K562 (cell line): ENCODE results near the gene MGST2. TPM values are rescaled to one million over a fixed set of nuclear protein-coding genes. Genes with fewer than 3 reads are reported as not detected.

Source experiments
- ATAC-seq: fragments of 200-7000 bp; cut with Tn5 transposase; 3 replicates; pipeline ENCODE4 v1.9.1; 2020; ENCODE audit warnings: moderate library complexity
- BruUV-seq: library from RNA; stranded (reverse); fragments of 400-500 nt; replicated peaks from 2 replicates; lab custom pipeline; 2021; lab: Mats Ljungman, UMichigan
- CTCF ChIA-PET: fragments of 300-600 bp; formaldehyde crosslinking; extraction: SDS; loops from one replicate; lab custom pipeline; 2021; ENCODE audit warnings: low intra/inter-chr PET ratio; lab: Yijun Ruan, JAX
- POLR2A ChIA-PET: fragments of 300-600, 350-650 bp; sonication (Branson Sonifier 250); formaldehyde crosslinking; extraction: SDS; loops from one replicate; lab custom pipeline; 2021; ENCODE audit warnings: antibody characterized with exemption, inconsistent platforms; lab: Yijun Ruan, JAX
- DNase-seq, 4 experiments: peaks; one replicate each; pipeline versions ENCODE4 v3.0.0 to v3.0.0-alpha.2; 2011 to 2018; ENCODE audit warnings: low spot score in 3 of 4, mixed read lengths in 3 of 4; ENCODE audit errors: extremely low read depth in 1 of 4
- FAIRE-seq: peaks from 2 replicates; lab custom pipeline; 2011; peaks lifted over from hg19 to GRCh38; lab: Jason Lieb, UNC
- H2AFZ ChIP-seq: 2 replicates; pipeline ENCODE4 v1.6.0; 2011; ENCODE audit warnings: low read depth, low read length, control low read depth, inconsistent platforms
- H3K27ac ChIP-seq: fragments of 200-600 bp; 3 replicates; pipeline ENCODE4 v1.8.0; 2011; ENCODE audit warnings: low read depth, mild to moderate bottlenecking, control low read depth, inconsistent platforms, low read length, moderate library complexity, mixed read lengths; ENCODE audit errors: extremely low read depth
- H3K27me3 ChIP-seq, 2 experiments: fragments of 300-600 bp in 1 of 2; 2 replicates in 1 of 2; 3 replicates in 1 of 2; pipeline versions ENCODE4 v1.6.0 to v1.8.0; 2011; ENCODE audit warnings: inconsistent platforms in 2 of 2, low read length in 2 of 2, mild to moderate bottlenecking in 1 of 2, mixed read lengths in 1 of 2, moderate library complexity in 1 of 2; ENCODE audit not compliant: control insufficient read depth in 2 of 2, insufficient read depth in 2 of 2
- H3K36me3 ChIP-seq: fragments of 300-600 bp; 3 replicates; pipeline ENCODE4 v1.8.0; 2011; ENCODE audit warnings: mild to moderate bottlenecking, low read length, inconsistent platforms; ENCODE audit not compliant: control insufficient read depth, insufficient read depth
- H3K4me1 ChIP-seq, 2 experiments: fragments of 200-600 bp in 1 of 2; replicated peaks in 1 of 2; 2 replicates in 1 of 2; 3 replicates in 1 of 2; pipeline versions ENCODE4 v1.5.1 to v1.8.0; 2011; ENCODE audit warnings: inconsistent platforms in 2 of 2, low read length in 2 of 2, mild to moderate bottlenecking in 1 of 2, mixed read lengths in 1 of 2, moderate library complexity in 1 of 2; ENCODE audit not compliant: control insufficient read depth in 2 of 2, insufficient read depth in 2 of 2
- H3K4me2 ChIP-seq: 2 replicates; pipeline ENCODE4 v1.6.1; 2011; ENCODE audit warnings: low read length, control low read depth, inconsistent platforms, mixed read lengths; ENCODE audit not compliant: insufficient read depth
- H3K4me3 ChIP-seq: fragments of 200-600 bp; sonication (generic), shearing (Covaris generic); 2 replicates; pipeline ENCODE4 v1.5.1; 2016; ENCODE audit warnings: control low read depth, inconsistent platforms
- H3K79me2 ChIP-seq: fragments of 200-600 bp; 3 replicates; pipeline ENCODE4 v1.8.0; 2011; ENCODE audit warnings: low read length, inconsistent platforms; ENCODE audit not compliant: control insufficient read depth, insufficient read depth
- H3K9ac ChIP-seq, 2 experiments: 2 replicates each; pipeline versions ENCODE4 v1.6.0 to v1.6.1; 2011; ENCODE audit warnings: low read depth in 2 of 2, low read length in 2 of 2, control low read depth in 1 of 2, inconsistent platforms in 1 of 2, mild to moderate bottlenecking in 1 of 2, mixed read lengths in 1 of 2; ENCODE audit not compliant: insufficient read depth in 1 of 2
- H3K9me1 ChIP-seq: one replicate; pipeline ENCODE4 v1.6.0; 2011; ENCODE audit warnings: inconsistent platforms, mild to moderate bottlenecking, low read length, moderate library complexity; ENCODE audit not compliant: control insufficient read depth, insufficient read depth
- H3K9me3 ChIP-seq: replicated peaks from 2 replicates; pipeline ENCODE4 v1.5.1; 2011; ENCODE audit warnings: low read depth, low read length, inconsistent platforms; ENCODE audit not compliant: control insufficient read depth, insufficient read depth
- H4K20me1 ChIP-seq: replicated peaks from 2 replicates; pipeline ENCODE4 v1.6.1; 2011; ENCODE audit warnings: low read length, inconsistent platforms, mixed read lengths; ENCODE audit not compliant: control insufficient read depth, insufficient read depth
- CBFA2T2 ChIP-seq: fragments of 450-650 bp; conservative IDR thresholded peaks from 2 replicates; pipeline ENCODE4 v1.6.1; 2017; ENCODE audit warnings: mild to moderate bottlenecking
- KDM4B ChIP-seq, 2 experiments: fragments of 450-650 bp in 1 of 2; sonication (generic) in 1 of 2; IDR thresholded peaks; 2 replicates each; pipeline ENCODE4 v1.6.1; 2016 to 2017; ENCODE audit warnings: borderline replicate concordance in 2 of 2, antibody characterized with exemption in 1 of 2, low read depth in 1 of 2, mild to moderate bottlenecking in 1 of 2
- ZNF395 ChIP-seq: fragments of 200-800 bp; sonication (Bioruptor generic); IDR thresholded peaks from 2 replicates; pipeline ENCODE4 v1.6.1; 2017; ENCODE audit warnings: missing genetic modification characterization, missing compliant biosample characterization
- WGBS: fragments of 100-300 bp; shearing (Covaris generic); methylation state at CpG from one replicate; pipeline ENCODE4 v1.1.6; 2016; ENCODE audit warnings: low coverage, mixed read lengths; ENCODE audit not compliant: insufficient coverage; ENCODE audit errors: missing lambda C conversion rate; 5-methylcytosine and 5-hydroxymethylcytosine counted together
- in situ Hi-C: fragments of 300-500 bp; cut with MboI; formaldehyde crosslinking; loops from 4 replicates; pipeline ENCODE4 v1.15.0; 2018; ENCODE audit warnings: inconsistent platforms, mixed read lengths
- intact Hi-C: fragments of 100-400 bp; cut with micrococcal nuclease; formaldehyde crosslinking; loops from 2 replicates; pipeline ENCODE4 v1.14.2; 2022
- polyA plus RNA-seq, 8 experiments: library from polyadenylated mRNA; depleted of rRNA in 4 of 8; stranded (reverse) in 5 of 8; unstranded in 3 of 8; fragments of >200 nt; fragmentation: Nextera tagmentation in 2 of 8; fragmentation: Illumina TruSeq in 1 of 8; extraction: Ambion mirVana in 2 of 8; extraction: Trizol in 1 of 8; gene quantifications; 2 replicates each; pipeline versions ENCODE4 v1.2.1 to v1.2.3, GENCODE V29; 2011 to 2014; ENCODE audit warnings: inconsistent platforms in 1 of 8, missing spikeins in 1 of 8
- total RNA-seq, 7 experiments: library from RNA; depleted of rRNA in 6 of 7; stranded (reverse); fragments of >200 nt in 6 of 7; fragmentation: Illumina TruSeq in 2 of 7; extraction: Trizol in 2 of 7; gene quantifications; 2 replicates each; pipeline versions ENCODE4 v1.2.1 to v1.2.3, GENCODE V29; 2011 to 2021; ENCODE audit warnings: low replicate concordance in 1 of 7
- TF ChIP-seq, protein P1 (sequence below), 2 experiments: fragments of 450-650 bp in 1 of 2; sonication (generic) in 1 of 2; formaldehyde crosslinking in 1 of 2; IDR thresholded peaks in 1 of 2; conservative IDR thresholded peaks in 1 of 2; 2 replicates each; pipeline versions ENCODE4 v1.6.1 to v1.8.1; 2016 to 2023; ENCODE audit warnings: mild to moderate bottlenecking in 2 of 2, moderate library complexity in 2 of 2, inconsistent platforms in 1 of 2, missing genetic modification reagents in 1 of 2
- TF ChIP-seq, protein P2 (sequence below): fragments of 450-650 bp; IDR thresholded peaks from 2 replicates; pipeline ENCODE4 v1.6.1; 2016; ENCODE audit warnings: low read depth, mild to moderate bottlenecking, moderate library complexity

The MGST2 gene
- total and polyA plus RNA-seq, 9 of the 15 experiments (the other 6 are each of a cell fraction or from before 2014, with no cell fraction given): 38.7 to 115 (median 84.6) TPM

GRCh38 chr4:139686988-139687387 is 21.4 kb downstream of the MGST2 start:
- peaks cover 12% of the 10 kb centered on the region for H3K79me2 ChIP-seq
- ChIA-PET CTCF (no interaction called here), POLR2A (no interaction called here)
- no peak overlapping the region for H3K4me2 ChIP-seq
- no peaks in the 10 kb centered on the region for H4K20me1 ChIP-seq
- intact Hi-C loops (no loop called here), in situ Hi-C loops (no loop called here)
- H3K27ac ChIP-seq: no peak overlapping the region
- ATAC-seq (no peak), DNase-seq (no peak), FAIRE-seq (no peak)
- peaks cover 23% of the 10 kb centered on the region; the same call in 2 of the 3 replicates for H3K36me3 ChIP-seq
- H2AFZ ChIP-seq: no peak overlapping the region
- H3K9me3 ChIP-seq: peaks cover 14% of the 10 kb centered on the region
- TF ChIP-seq, protein P1, sequence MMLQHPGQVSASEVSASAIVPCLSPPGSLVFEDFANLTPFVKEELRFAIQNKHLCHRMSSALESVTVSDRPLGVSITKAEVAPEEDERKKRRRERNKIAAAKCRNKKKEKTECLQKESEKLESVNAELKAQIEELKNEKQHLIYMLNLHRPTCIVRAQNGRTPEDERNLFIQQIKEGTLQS (IDR thresholded peaks at IDR 0.05): no peak
- TF ChIP-seq, protein P1 (CRISPR knock-in tag; conservative IDR thresholded peaks at IDR 0.05): no peak
- TF ChIP-seq, protein P2, sequence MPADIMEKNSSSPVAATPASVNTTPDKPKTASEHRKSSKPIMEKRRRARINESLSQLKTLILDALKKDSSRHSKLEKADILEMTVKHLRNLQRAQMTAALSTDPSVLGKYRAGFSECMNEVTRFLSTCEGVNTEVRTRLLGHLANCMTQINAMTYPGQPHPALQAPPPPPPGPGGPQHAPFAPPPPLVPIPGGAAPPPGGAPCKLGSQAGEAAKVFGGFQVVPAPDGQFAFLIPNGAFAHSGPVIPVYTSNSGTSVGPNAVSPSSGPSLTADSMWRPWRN: no peak
- TF ChIP-seq ZNF395 (CRISPR knock-in tag) (no peak), CBFA2T2 (no peak), KDM4B (IDR thresholded peaks at IDR 0.05; ENCODE audit: borderline replicate concordance in 2 of 2, low read depth in 1 of 2) (no peak)
- no peaks in the 10 kb centered on the region for H3K27me3 ChIP-seq
- H3K4me3 ChIP-seq: no peak overlapping the region
- H3K9ac ChIP-seq: no peak overlapping the region
- H3K9me1 ChIP-seq: no peaks in the 10 kb centered on the region
- WGBS: 70% methylated on average over 3 of the region's 3 CpGs
- BruUV-seq: no TSS peak
- H3K4me1 ChIP-seq: peaks cover 6 to 45% of the 10 kb centered on the region in 2 experiments; a peak in 4 of 5 replicates
